CD4-positive, alpha-beta T cell treated with Interleukin-6 at 100 ng/mL for 8 hours (primary cell): Measurements from ENCODE around the gene MUCL1.

Source experiments
- DNase-seq: peaks from one replicate; pipeline ENCODE4 v3.0.0-alpha.2; 2020; ENCODE audit warnings: mixed read lengths, low spot score

MUCL1 gene

GRCh38 chr12:54891717-54892478, 37.6 kb downstream of the MUCL1 start:
- no peak for DNase-seq
